C4-2B (cell line): ENCODE measurements around the gene SLC6A6.

Source experiments
- H3K27ac ChIP-seq: fragments of 450-650 bp; 2 replicates; pipeline ENCODE4 v1.5.1; 2017
- ZFX ChIP-seq: fragments of 450-650 bp; IDR thresholded peaks from 2 replicates; pipeline ENCODE4 v1.6.1; 2017
- TF ChIP-seq, protein P1 (sequence below): fragments of 450-650 bp; conservative IDR thresholded peaks from 2 replicates; pipeline ENCODE4 v1.5.1; 2017; ENCODE audit warnings: mild to moderate bottlenecking

Gene SLC6A6

DNA sequence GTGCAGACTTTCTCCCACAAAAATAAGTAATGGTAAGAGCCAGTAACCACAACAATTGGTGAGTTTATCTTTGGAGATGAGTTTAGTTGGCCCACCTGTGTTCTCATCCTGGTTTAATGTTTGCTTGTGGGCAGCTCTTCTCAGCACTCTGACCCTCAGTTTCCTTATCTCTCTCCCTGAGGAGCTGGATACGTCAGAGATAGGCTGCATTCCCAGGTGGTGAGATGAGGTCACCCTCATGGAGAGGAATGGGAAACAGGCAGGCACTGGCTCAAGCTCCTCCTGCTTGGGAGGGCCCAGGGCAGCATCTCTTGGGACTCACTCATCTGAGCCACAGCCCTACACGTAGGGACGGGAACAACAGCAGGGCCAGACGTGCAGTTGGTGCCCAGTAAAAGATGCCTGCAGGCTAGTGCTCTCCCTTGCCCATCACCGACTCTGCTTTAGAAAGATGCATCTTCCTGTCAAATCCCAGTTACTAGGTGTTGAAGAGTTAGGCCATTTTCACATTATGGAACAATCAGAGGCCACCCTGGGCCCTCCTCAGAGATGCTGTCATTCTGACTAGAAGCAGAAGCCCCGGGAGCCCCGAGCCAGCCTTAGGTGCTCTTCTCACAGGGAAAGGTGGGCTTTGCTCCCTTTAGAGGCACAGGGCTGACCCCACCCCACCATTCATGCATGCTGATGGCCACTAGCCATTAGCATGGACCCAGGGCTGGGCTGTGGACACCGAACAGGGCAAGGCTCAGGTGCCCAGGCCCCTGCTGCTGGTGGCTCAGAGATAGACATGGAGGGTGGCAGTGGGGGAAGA, 78.0 kb downstream of the SLC6A6 start:
- H3K27ac ChIP-seq, result no peak overlapping the region; the same call in 1 of the 2 replicates
- TF ChIP-seq, protein P1, sequence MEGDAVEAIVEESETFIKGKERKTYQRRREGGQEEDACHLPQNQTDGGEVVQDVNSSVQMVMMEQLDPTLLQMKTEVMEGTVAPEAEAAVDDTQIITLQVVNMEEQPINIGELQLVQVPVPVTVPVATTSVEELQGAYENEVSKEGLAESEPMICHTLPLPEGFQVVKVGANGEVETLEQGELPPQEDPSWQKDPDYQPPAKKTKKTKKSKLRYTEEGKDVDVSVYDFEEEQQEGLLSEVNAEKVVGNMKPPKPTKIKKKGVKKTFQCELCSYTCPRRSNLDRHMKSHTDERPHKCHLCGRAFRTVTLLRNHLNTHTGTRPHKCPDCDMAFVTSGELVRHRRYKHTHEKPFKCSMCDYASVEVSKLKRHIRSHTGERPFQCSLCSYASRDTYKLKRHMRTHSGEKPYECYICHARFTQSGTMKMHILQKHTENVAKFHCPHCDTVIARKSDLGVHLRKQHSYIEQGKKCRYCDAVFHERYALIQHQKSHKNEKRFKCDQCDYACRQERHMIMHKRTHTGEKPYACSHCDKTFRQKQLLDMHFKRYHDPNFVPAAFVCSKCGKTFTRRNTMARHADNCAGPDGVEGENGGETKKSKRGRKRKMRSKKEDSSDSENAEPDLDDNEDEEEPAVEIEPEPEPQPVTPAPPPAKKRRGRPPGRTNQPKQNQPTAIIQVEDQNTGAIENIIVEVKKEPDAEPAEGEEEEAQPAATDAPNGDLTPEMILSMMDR, result no peak

DNA sequence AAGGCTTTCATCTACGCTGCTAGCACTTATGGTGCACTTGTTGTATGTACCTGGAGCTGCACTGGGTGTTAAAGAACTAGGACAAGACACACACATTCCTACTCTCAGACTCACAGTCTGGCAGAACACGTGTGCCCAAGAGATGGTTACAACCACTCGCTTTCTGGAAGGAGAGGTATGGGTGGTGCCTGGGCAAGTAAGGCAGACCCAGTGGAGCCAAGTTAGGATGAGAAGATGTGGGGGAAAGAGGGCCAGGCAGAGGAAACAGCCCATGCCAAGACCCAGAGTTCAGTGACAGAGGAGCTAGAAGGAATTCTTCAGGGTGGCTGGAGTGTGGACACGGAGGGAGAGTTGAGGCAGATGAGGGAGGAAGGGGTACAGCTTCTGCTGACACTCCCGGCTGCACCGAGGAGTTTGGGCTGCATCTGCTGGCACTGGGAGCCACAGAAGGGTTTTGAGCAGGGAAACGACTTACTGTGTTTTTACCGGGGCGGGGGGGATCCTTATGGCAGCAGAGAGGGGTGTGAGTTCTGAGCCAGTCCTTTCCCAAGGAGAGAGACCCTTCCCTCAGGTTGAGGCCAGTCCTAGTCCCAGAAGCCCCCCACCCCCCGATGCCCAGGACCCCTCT, 78.7 kb downstream of the SLC6A6 start:
- no peak for TF ChIP-seq ZFX
- TF ChIP-seq, protein P1, result no peak
- no peak overlapping the region for H3K27ac ChIP-seq

DNA sequence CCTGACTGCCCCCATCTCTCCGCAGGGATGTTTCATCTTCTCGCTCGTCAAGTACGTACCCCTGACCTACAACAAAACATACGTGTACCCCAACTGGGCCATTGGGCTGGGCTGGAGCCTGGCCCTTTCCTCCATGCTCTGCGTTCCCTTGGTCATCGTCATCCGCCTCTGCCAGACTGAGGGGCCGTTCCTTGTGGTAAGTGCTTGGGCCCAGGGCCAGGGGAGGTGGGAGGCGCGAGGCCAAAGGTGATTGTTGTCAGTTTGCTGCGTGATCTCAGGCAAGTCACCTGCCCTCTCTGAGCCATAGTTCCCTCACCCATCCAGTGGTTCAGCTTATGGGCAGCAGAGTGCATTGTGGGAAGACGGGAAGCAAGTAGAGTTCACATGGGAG, 79.2 kb downstream of the SLC6A6 start:
- no peak overlapping the region for H3K27ac ChIP-seq
- TF ChIP-seq ZFX, result no peak
- TF ChIP-seq, protein P1, result no peak

DNA sequence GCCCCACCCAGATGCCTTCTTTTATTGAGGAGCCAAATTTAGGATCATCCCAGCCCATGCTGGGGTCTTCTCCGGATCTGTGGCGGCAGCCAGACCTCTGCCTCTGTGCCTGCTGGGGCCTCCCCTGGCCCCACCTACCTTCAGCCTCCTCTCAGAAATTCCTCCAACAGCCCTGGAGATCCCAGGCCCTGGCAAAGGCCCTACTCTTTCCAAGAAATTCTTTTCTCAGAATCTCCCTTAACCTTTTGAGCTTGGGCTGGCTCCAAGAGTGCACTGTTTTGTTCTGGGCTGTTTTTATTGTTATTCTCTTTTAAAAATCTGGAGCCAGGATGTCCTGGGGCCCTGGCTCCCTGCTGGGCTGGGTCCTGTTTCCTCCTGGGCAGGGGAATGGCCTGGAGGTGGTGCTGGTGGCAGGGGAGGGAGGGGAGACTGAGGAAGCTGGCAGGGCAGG, 79.9 kb downstream of the SLC6A6 start:
- H3K27ac ChIP-seq, result no peak overlapping the region
- no peak for TF ChIP-seq ZFX
- TF ChIP-seq, protein P1, result no peak

DNA sequence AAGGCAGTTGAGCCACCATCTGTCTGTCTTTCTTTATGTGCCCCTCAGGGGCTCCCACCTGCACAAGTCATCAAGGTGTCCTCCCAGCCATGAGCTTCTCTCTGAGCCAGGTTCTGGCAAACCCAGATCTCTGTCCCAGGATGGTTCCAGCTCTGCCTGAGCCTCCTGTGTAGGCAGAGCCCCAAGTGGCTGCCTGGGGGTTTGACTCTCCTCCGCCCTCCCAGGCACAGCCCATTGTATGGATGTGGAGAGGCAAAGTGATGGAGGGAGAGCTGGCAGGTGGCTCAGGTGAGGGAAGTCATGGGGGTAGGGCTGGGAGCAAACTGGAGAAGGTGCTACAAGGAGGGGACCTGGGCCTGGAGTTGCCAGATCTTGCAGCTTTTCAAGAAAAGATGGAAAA, 80.9 kb downstream of the SLC6A6 start:
- no peak for TF ChIP-seq ZFX
- TF ChIP-seq, protein P1, result no peak
- no peak overlapping the region for H3K27ac ChIP-seq

DNA sequence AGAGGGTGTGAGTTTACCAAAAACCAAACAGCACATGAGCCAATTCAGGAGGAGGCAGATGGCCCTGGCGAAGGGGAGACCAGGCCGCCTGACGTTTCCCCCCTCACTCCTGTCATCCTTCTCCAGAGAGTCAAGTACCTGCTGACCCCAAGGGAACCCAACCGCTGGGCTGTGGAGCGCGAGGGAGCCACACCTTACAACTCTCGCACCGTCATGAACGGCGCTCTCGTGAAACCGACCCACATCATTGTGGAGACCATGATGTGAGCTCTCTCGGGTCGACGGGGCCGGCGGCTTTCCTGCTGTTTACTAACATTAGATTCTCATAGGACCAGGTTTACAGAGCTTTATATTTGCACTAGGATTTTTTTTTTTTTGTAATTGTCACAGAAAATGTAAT, 82.3 kb downstream of the SLC6A6 start:
- no peak overlapping the region for H3K27ac ChIP-seq
- no peak for TF ChIP-seq ZFX
- TF ChIP-seq, protein P1, result no peak

DNA sequence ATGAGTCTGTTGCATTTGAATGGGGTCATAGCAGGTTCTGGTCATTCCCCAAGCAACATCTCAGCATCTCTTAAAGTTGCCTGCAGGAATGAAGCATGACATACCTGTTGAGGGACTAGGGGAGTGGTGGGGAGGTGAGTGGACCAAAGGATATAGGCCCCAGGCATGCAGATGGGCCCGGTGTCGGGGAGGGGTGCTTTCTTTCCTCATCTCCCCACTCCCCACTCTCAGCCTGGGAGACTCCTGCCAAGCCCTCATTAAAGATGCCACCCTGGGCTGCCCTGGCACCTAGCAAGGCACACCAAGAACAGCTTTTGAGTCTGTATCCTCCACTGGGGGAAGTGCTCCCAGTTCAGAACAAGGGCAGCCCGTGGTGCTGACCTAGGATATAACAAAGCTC, 83.6 kb downstream of the SLC6A6 start:
- TF ChIP-seq, protein P1, result no peak
- TF ChIP-seq ZFX, result no peak
- H3K27ac ChIP-seq, result no peak overlapping the region
